Lower leg skin (tissue), 4 donors: ENCODE measurements around the gene IL3. TPM values are rescaled to one million over a fixed set of nuclear protein-coding genes. Genes with fewer than 3 reads are reported as not detected.
A peak's percentile ranks its signal among the peaks of the same experiment; 100 is the strongest.

ENCODE experiments used
- DNase-seq, 2 donors: peaks; one replicate each; pipeline ENCODE4 v3.0.0-alpha.2; 2019; ENCODE audit warnings: low spot score in 2 of 2
- H3K4me3 ChIP-seq: fragments of 200-600 bp; sonication (generic); 2 replicates; pipeline ENCODE4 v1.5.1; 2017; ENCODE audit warnings: mild to moderate bottlenecking, low read depth; ENCODE audit not compliant: poor library complexity, severe bottlenecking
- CTCF ChIP-seq, 3 donors: fragments of 450-650 bp; IDR thresholded peaks; one replicate each; pipeline ENCODE4 v1.5.1; 2016; ENCODE audit warnings: antibody characterized with exemption in 3 of 3, mild to moderate bottlenecking in 3 of 3, moderate library complexity in 2 of 3
- POLR2A ChIP-seq, 2 donors: fragments of 450-650 bp; IDR thresholded peaks; one replicate each; pipeline ENCODE4 v1.6.1; 2016 to 2017; ENCODE audit warnings: antibody characterized with exemption in 2 of 2, mild to moderate bottlenecking in 1 of 2, moderate library complexity in 1 of 2
- WGBS, 2 donors: methylation state at CpG; one replicate each; pipeline ENCODE4 v1.1.5; 2018; 5-methylcytosine and 5-hydroxymethylcytosine counted together
- intact Hi-C: fragments of 100-400 bp; cut with DNase I; formaldehyde crosslinking; loops from one replicate; pipeline ENCODE4 v1.15.0; 2023; ENCODE audit warnings: low total_unique reads
- total RNA-seq, 4 donors: library from RNA; depleted of rRNA; stranded (reverse); fragments of >200 nt; gene quantifications; one replicate each; pipeline ENCODE4 v1.1.0, GENCODE V29; 2016

Gene IL3
- total RNA-seq, 4 donors from 2014 or later, result not detected

- no peak overlapping the region for H3K4me3 ChIP-seq
- peak in 1 of 2 donors; percentile 71 for DNase-seq
- 30 to 50% methylated on average over 3 to 5 of the region's 5 CpGs for WGBS, 2 donors
- intact Hi-C loops, result no loop called here
- TF ChIP-seq POLR2A (IDR thresholded peaks at IDR 0.05) (no peak), CTCF (IDR thresholded peaks at IDR 0.05) (no peak)
These were observed 47.3 kb upstream of the IL3 start for GRCh38 chr5:132013006-132013689.

GRCh38 chr5:132013711-132014110 lies 46.7 kb upstream of the IL3 start:
- intact Hi-C loops, result no loop called here
- peak in 1 of 2 donors; percentile 81 for DNase-seq
- H3K4me3 ChIP-seq, result no peak overlapping the region
- no peak for TF ChIP-seq CTCF (IDR thresholded peaks at IDR 0.05)
- TF ChIP-seq POLR2A (IDR thresholded peaks at IDR 0.05), result no peak
- 53 to 92% methylated on average over 2 of the region's 2 CpGs for WGBS, 2 donors

GRCh38 chr5:132016721-132017250 lies 43.7 kb upstream of the IL3 start:
- H3K4me3 ChIP-seq, result no peak overlapping the region
- intact Hi-C loops, result no loop called here
- DNase-seq, result peak; percentile 9 to 60
- 78 to 85% methylated on average over 3 of the region's 3 CpGs for WGBS, 2 donors
- no peak for TF ChIP-seq CTCF (IDR thresholded peaks at IDR 0.05)

GRCh38 chr5:132017316-132017715 lies 43.1 kb upstream of the IL3 start:
- WGBS, 2 donors, result 56 to 61% methylated on average over 4 of the region's 4 CpGs
- intact Hi-C loops, result no loop called here
- no peak overlapping the region for H3K4me3 ChIP-seq
- DNase-seq, result no peak
- TF ChIP-seq CTCF (IDR thresholded peaks at IDR 0.05) (no peak), POLR2A (IDR thresholded peaks at IDR 0.05) (no peak)

- H3K4me3 ChIP-seq, result no peak overlapping the region
- intact Hi-C loops, result no loop called here
- peak in 1 of 2 donors; percentile 53 for DNase-seq
- TF ChIP-seq CTCF (IDR thresholded peaks at IDR 0.05) (no peak), POLR2A (IDR thresholded peaks at IDR 0.05) (no peak)
- 40 to 42% methylated on average over 10 of the region's 10 CpGs for WGBS, 2 donors
These were observed 42.5 kb upstream of the IL3 start for GRCh38 chr5:132017738-132018625.
